ENCODE results near the gene RARA.
A peak's percentile ranks its signal among the peaks of the same experiment; 100 is the strongest.

Gene RARA

DNA sequence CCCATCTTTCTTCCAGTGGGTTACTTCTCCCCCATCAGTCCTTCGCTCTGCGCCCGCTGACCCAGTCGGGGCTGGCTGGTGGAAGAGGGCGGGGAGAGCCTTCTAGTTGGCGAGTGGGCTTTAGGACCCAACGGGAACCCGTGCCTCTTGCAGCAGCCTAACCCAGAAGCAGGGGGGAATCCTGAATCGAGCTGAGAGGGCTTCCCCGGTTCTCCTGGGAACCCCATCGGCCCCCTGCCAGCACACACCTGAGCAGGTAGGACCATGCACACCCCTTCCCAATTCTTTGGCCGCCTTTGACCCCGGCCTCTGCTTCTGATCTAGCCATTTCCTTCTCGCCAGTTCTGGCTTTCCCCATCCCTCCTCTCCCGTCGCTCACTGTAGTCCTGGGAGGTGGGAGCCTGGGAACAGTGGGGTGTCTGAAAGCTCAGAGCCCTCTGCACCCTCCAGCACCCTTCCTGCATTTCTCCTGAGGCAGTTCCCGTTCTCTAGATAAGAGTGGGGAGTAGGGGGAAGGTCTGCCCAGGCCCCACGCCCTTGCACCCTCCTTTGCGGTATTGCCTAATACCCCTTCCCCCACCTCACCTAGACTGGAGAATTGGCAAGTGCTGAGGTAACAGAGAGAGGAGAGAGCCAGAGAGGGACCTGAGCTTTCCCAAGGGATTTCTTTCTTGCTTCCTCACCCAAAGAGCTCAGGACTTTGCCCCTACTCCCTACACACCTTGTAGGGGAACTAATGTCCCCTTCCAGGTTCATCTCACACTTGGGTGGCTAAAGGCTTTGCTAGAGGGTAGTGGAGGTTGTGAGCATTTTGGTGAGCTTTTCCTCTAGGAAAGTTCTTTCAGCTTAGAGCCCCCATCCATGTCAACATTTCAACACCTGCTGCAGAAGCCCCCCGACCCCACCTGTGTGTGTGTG is at the start of gene RARA:
Gene RARA, plus strand, starts transcription at position 150 of the 918 bp plus-strand sequence. CDS start 22,039 bp downstream, outside the sequence.
- DNase-seq: no peak

DNA sequence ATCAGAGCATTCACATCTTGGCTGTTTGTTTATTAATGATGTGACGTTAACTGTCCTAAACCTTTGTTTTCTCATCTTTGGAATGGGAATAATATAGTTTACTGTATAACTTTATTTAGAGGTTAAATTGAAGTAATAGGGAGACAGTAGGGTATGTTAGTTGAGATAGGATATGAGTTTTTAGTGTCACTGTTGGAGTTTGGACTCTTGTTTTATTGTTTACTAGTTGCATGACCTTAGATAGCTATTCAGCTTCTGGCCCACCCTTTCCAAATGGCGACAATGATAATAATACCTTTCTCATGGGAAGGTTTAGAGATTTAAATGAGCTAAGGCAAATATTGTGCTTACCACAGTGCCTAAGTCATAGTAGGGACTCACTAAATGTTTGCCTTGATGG is 49.5 kb upstream of the RARA start:
- DNase-seq: no peak

GRCh38 chr17:40260528-40260927 is 48.5 kb upstream of the RARA start:
- DNase-seq: no peak

- no peak for DNase-seq
Observed at GRCh38 chr17:40264458-40265185, 44.4 kb upstream of the RARA start.

GRCh38 chr17:40265337-40265736 is 43.6 kb upstream of the RARA start:
- no peak for DNase-seq

GRCh38 chr17:40266882-40267281 is 42.1 kb upstream of the RARA start:
- DNase-seq: no peak

GRCh38 chr17:40268141-40268712 is 40.8 kb upstream of the RARA start:
- no peak for DNase-seq

- no peak for DNase-seq
Observed at GRCh38 chr17:40278414-40278813, 30.6 kb upstream of the RARA start.

DNA sequence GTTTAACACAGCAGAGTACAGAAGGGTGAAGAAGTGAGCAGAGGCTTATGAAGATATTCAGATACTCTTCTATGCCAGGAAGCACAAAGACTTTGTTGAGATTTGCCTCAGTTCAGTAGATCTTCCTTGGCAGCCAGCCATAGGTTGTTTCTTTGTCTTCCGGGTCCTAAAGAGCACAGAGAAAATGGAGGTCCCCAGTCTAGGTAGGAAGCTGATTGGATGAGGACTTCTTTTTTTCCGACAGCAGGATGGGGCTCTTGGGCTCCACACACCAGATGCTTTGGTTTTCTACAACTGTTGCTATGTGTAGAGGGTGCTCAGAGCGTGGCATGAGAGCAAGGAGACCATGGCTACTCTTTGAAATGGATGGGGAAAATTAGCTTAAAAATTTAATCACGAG is 29.6 kb upstream of the RARA start:
- DNase-seq: no peak

GRCh38 chr17:40281663-40282062 is 27.3 kb upstream of the RARA start:
- no peak for DNase-seq

DNA sequence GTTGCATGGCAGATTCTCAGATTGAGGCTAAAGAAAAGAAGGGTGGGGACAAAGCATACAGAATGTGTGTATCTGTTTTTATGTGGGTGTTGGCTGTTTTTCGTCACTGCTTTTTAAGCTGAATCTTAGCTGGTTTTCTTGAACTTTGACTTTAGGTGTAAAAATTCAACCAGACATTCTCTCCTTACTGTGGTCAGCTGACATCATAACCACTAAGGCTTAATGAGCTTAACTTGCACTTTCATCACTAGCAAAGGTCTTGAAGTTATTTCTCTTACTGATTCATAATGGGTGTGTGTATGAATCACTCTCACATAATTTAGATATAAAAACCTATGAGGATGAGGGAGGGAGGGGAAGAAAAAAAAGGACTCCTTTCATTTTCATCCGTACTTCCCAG is 25.3 kb upstream of the RARA start:
- peak; percentile 6 to 20 for DNase-seq

DNA sequence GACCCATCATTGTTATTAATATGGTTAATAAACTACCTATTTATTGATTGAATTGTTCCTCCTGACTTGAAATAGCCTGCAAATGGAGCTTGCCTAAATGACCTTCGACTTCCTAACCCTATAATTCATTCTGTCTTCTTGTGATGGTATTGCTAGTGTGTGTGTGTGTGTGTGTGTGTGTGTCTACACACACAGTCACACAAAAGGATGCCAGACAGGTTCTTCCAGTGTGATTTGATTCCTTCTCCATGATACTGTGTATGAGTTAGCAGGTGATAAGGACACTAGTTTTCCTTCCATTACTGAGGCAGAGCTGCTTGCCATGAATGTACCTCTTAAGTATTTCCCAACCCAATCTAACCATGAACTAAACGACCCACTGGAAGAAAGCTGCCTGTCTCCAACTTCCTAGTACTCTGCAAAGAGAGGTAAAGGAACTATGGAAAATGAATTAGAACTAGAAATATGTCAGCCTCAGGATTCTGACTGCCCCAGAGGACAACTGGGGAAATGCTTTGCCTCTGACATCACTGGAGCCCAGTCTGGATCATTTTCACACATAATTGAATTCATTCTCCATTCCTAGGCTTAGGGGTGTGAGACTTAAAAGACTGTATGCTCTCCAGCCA is 24.8 kb upstream of the RARA start:
- DNase-seq: no peak

GRCh38 chr17:40286473-40286872 is 22.5 kb upstream of the RARA start:
- no peak for DNase-seq

- no peak for DNase-seq
Observed at GRCh38 chr17:40287159-40287493, 21.9 kb upstream of the RARA start.

- DNase-seq: peak; percentile 97 to 98
Observed at GRCh38 chr17:40287494-40288369, 21.2 kb upstream of the RARA start, which contains the start of gene CDC6. TSS of gene CDC6 (plus strand) at chr17:40287879. CDS start at chr17:40289421, 1,542 bp downstream.

GRCh38 chr17:40290629-40291280 is 18.2 kb upstream of the RARA start:
- peak; percentile 44 to 48 for DNase-seq

- no peak for DNase-seq
Observed at GRCh38 chr17:40291281-40291664, 17.7 kb upstream of the RARA start.

DNA sequence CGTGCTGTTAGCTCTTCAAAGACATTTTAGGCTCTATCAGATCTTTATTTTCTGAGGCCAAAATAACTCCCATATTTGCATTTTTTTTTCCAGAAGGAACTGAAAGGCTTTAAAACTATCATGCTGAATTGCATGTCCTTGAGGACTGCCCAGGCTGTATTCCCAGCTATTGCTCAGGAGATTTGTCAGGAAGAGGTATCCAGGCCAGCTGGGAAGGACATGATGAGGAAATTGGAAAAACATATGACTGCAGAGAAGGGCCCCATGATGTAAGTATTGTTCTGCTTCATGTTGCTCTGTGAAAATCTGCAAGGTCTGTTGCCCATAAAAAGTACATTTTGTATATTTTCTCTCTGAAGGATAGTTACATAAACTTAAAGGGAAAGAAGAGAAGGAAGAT is 15.6 kb upstream of the RARA start:
- DNase-seq: no peak

DNA sequence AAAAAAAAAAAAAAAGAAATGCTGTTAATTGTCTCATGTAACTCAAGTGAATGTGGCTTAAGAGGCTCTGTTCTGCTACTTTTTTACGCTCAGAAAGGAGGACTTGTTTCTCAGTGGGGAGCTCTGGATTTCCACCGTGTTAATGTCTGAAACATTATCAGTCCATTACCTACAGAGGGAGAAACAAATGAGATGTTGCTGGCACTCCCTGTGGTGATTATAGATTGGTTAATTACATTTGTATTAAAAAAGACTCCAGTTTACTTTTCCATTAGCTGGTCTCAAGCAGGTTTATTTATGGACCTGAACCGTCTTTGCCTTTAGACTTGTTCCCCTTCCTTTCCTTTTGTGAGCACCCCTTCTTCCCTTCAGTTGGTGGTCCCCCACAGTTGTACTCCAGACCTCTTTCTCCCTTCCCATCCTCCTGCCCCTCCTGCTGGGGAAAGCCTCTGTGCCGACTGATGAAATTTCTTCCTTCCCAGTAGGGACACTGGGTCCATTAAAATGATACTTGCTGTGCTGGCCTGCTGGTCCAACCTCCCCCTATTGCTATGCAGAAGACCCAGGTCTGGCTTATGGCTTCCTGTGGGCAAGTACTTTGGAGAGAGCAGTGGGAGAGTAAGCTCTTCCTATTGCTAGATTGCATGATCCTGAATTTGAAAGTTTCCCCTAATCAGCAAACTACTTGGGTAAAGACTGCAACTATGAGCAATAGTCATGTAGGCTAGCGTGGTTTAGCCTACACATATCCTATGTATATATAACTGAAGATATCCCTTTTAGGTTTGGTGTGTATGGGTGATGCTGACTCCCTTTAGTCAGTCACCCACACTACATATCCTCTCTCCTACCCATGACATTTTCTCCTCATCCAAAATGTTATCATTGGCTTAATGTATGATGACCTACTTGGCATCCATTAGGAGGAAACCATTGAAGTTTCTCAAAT is 13.2 kb upstream of the RARA start:
- DNase-seq: no peak

- DNase-seq: no peak
Observed at GRCh38 chr17:40297511-40297910, 11.5 kb upstream of the RARA start.

- no peak for DNase-seq
Observed at GRCh38 chr17:40298726-40299125, 10.3 kb upstream of the RARA start.

Measured in activated CD4-positive, alpha-beta T cell treated with anti-CD3 and anti-CD28 coated beads for 4 hours (primary cell).